ENCODE results near the gene AP3D1. TPM values are rescaled to one million over a fixed set of nuclear protein-coding genes. Genes with fewer than 3 reads are reported as not detected.

AP3D1 gene
- total and polyA plus RNA-seq, 9 of the 15 experiments (the other 6 are each of a cell fraction or from before 2014, with no cell fraction given): 1.2 to 86.1 (median 35.9) TPM

DNA sequence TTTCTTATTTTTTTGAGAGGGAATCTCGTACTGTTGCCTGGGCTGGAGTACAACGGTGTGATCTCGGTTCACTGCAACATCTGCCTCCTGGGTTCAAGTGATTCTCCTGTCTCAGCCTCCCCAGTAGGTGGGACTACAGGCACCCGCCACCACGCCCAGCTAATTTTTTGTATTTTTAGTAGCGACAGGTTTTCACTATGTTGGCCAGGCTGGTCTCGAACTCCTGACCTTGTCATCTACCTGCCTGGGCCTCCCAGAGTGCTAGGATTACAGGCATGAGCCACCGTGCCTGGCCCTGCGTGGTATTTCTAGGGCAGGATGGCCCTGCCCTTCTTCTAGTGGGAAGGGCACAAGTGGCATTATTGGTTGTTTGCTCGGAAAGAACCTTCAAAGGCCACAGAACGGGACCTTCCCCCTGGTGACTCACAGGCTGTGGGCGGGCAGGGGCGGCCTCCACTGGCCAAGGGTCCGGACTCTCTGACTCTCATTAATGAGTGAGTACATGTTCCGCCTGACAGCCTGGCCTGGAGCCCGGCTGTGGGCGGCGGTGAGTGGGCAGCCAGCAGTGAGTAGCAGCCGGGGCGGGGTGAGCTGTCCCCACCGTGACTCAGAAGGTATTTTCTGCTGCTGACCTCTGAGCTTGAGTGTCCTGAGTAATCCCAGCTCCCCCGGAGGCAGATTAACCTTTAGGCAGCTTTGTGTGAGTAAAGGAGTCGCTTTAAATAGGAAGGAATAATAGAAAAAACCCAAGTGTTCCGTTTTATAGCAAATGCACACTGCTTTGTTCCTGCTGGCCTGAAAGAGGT lies 17.5 kb upstream of the AP3D1 start (continued):
- TF ChIP-seq, protein P1, sequence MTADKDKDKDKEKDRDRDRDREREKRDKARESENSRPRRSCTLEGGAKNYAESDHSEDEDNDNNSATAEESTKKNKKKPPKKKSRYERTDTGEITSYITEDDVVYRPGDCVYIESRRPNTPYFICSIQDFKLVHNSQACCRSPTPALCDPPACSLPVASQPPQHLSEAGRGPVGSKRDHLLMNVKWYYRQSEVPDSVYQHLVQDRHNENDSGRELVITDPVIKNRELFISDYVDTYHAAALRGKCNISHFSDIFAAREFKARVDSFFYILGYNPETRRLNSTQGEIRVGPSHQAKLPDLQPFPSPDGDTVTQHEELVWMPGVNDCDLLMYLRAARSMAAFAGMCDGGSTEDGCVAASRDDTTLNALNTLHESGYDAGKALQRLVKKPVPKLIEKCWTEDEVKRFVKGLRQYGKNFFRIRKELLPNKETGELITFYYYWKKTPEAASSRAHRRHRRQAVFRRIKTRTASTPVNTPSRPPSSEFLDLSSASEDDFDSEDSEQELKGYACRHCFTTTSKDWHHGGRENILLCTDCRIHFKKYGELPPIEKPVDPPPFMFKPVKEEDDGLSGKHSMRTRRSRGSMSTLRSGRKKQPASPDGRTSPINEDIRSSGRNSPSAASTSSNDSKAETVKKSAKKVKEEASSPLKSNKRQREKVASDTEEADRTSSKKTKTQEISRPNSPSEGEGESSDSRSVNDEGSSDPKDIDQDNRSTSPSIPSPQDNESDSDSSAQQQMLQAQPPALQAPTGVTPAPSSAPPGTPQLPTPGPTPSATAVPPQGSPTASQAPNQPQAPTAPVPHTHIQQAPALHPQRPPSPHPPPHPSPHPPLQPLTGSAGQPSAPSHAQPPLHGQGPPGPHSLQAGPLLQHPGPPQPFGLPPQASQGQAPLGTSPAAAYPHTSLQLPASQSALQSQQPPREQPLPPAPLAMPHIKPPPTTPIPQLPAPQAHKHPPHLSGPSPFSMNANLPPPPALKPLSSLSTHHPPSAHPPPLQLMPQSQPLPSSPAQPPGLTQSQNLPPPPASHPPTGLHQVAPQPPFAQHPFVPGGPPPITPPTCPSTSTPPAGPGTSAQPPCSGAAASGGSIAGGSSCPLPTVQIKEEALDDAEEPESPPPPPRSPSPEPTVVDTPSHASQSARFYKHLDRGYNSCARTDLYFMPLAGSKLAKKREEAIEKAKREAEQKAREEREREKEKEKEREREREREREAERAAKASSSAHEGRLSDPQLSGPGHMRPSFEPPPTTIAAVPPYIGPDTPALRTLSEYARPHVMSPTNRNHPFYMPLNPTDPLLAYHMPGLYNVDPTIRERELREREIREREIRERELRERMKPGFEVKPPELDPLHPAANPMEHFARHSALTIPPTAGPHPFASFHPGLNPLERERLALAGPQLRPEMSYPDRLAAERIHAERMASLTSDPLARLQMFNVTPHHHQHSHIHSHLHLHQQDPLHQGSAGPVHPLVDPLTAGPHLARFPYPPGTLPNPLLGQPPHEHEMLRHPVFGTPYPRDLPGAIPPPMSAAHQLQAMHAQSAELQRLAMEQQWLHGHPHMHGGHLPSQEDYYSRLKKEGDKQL (CRISPR knock-in tag; IDR thresholded peaks at IDR 0.05; ENCODE audit: borderline replicate concordance): no peak
- TF ChIP-seq TSC22D4 (tag; IDR thresholded peaks at IDR 0.05): no peak
- no peak for TF ChIP-seq ETS1 (conservative IDR thresholded peaks at IDR 0.05; ENCODE audit: control insufficient read depth, low read depth, low read length)
- TF ChIP-seq ILF3 (IDR thresholded peaks at IDR 0.05; ENCODE audit: borderline replicate concordance): no peak
- TF ChIP-seq, protein P2, sequence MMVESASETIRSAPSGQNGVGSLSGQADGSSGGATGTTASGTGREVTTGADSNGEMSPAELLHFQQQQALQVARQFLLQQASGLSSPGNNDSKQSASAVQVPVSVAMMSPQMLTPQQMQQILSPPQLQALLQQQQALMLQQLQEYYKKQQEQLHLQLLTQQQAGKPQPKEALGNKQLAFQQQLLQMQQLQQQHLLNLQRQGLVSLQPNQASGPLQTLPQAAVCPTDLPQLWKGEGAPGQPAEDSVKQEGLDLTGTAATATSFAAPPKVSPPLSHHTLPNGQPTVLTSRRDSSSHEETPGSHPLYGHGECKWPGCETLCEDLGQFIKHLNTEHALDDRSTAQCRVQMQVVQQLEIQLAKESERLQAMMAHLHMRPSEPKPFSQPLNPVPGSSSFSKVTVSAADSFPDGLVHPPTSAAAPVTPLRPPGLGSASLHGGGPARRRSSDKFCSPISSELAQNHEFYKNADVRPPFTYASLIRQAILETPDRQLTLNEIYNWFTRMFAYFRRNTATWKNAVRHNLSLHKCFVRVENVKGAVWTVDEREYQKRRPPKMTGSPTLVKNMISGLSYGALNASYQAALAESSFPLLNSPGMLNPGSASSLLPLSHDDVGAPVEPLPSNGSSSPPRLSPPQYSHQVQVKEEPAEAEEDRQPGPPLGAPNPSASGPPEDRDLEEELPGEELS (CRISPR knock-in tag; IDR thresholded peaks at IDR 0.05; ENCODE audit: borderline replicate concordance): 0 out of 2 replicates have a peak, but pooled peaks have one; percentile 57
- TF ChIP-seq TRIM25 (IDR thresholded peaks at IDR 0.05; ENCODE audit: borderline replicate concordance): no peak
- peak; percentile 47; the same call in 1 of the 2 replicates for TF ChIP-seq XRCC5 (IDR thresholded peaks at IDR 0.05; ENCODE audit: low read depth, low read length)
- no peak for TF ChIP-seq U2AF2 (optimal IDR thresholded peaks at IDR 0.05; ENCODE audit: low read depth, low read length)
- TF ChIP-seq, protein P3, sequence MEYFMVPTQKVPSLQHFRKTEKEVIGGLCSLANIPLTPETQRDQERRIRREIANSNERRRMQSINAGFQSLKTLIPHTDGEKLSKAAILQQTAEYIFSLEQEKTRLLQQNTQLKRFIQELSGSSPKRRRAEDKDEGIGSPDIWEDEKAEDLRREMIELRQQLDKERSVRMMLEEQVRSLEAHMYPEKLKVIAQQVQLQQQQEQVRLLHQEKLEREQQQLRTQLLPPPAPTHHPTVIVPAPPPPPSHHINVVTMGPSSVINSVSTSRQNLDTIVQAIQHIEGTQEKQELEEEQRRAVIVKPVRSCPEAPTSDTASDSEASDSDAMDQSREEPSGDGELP (CRISPR knock-in tag; IDR thresholded peaks at IDR 0.05; ENCODE audit: borderline replicate concordance): peak; percentile 93
- TF ChIP-seq ZNF384 (IDR thresholded peaks at IDR 0.05; ENCODE audit: low read depth, low read length): 0 out of 2 replicates have a peak, but pooled peaks have one; percentile 19
- no peak for TF ChIP-seq CEBPG (CRISPR knock-in tag; IDR thresholded peaks at IDR 0.05)
- no peak for TF ChIP-seq CEBPG (tag; conservative IDR thresholded peaks at IDR 0.05 in 1 of 2, IDR thresholded peaks at IDR 0.05 in 1 of 2)
- TF ChIP-seq WHSC1 (IDR thresholded peaks at IDR 0.05; ENCODE audit: low read length): no peak
- TF ChIP-seq TRIM28 (IDR thresholded peaks at IDR 0.05): no peak
- TF ChIP-seq STAT5A (IDR thresholded peaks at IDR 0.05; ENCODE audit: borderline replicate concordance, low read length): no peak
